Measurements from ENCODE around the gene RSPO1.

DNA sequence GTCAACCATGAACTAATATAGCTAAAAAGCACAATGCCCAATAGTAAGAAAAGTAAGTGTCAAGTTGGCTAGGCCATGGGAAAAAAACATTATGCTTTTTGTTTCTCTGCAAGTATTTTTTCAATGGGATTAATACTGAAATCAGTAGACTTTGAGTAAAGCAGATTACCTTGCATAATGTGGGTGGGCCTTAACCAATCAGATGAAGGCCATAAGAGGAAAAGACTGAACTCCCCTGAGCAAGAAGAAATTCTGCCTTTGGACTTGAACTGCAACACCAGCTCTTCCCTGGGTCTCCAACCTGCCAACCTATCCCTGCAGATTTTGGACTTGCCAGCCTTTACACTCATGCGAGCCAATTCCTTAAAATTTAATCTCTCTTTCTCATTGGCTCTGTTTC, 6.4 kb upstream of the RSPO1 start:
- TF ChIP-seq, protein P1, sequence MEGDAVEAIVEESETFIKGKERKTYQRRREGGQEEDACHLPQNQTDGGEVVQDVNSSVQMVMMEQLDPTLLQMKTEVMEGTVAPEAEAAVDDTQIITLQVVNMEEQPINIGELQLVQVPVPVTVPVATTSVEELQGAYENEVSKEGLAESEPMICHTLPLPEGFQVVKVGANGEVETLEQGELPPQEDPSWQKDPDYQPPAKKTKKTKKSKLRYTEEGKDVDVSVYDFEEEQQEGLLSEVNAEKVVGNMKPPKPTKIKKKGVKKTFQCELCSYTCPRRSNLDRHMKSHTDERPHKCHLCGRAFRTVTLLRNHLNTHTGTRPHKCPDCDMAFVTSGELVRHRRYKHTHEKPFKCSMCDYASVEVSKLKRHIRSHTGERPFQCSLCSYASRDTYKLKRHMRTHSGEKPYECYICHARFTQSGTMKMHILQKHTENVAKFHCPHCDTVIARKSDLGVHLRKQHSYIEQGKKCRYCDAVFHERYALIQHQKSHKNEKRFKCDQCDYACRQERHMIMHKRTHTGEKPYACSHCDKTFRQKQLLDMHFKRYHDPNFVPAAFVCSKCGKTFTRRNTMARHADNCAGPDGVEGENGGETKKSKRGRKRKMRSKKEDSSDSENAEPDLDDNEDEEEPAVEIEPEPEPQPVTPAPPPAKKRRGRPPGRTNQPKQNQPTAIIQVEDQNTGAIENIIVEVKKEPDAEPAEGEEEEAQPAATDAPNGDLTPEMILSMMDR (IDR thresholded peaks at IDR 0.05; ENCODE audit: low read length), result no peak
- TF ChIP-seq EZH2 (optimal IDR thresholded peaks at IDR 0.05; ENCODE audit: low read depth, low read length), result no peak
- TF ChIP-seq EZH2phosphoT487 (IDR thresholded peaks at IDR 0.05; ENCODE audit: low read length), result no peak

Measured in MM.1S (cell line).